Measurements from ENCODE around the gene CABP7. TPM values are rescaled to one million over a fixed set of nuclear protein-coding genes. Genes with fewer than 3 reads are reported as not detected.

The CABP7 gene
- total and polyA plus RNA-seq, 2 experiments from 2014 or later: 0.16 TPM; not detected in 1

GRCh38 chr22:29674121-29674520 is 45.7 kb upstream of the CABP7 start:
- H3K79me2 ChIP-seq: no peaks in the 10 kb centered on the region
- no peak for TF ChIP-seq EZH2phosphoT487 (IDR thresholded peaks at IDR 0.05; ENCODE audit: low read depth, severe bottlenecking, unreplicated experiment)
- TF ChIP-seq, protein P1, sequence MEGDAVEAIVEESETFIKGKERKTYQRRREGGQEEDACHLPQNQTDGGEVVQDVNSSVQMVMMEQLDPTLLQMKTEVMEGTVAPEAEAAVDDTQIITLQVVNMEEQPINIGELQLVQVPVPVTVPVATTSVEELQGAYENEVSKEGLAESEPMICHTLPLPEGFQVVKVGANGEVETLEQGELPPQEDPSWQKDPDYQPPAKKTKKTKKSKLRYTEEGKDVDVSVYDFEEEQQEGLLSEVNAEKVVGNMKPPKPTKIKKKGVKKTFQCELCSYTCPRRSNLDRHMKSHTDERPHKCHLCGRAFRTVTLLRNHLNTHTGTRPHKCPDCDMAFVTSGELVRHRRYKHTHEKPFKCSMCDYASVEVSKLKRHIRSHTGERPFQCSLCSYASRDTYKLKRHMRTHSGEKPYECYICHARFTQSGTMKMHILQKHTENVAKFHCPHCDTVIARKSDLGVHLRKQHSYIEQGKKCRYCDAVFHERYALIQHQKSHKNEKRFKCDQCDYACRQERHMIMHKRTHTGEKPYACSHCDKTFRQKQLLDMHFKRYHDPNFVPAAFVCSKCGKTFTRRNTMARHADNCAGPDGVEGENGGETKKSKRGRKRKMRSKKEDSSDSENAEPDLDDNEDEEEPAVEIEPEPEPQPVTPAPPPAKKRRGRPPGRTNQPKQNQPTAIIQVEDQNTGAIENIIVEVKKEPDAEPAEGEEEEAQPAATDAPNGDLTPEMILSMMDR (IDR thresholded peaks at IDR 0.05; ENCODE audit: poor library complexity): no peak
- no peak for TF ChIP-seq EZH2 (IDR thresholded peaks at IDR 0.05; ENCODE audit: borderline replicate concordance)
- no peaks in the 10 kb centered on the region for H3K9me3 ChIP-seq (ENCODE audit: low read depth)
- WGBS (ENCODE audit: low lambda C conversion rate, missing lambda C conversion rate): 96% methylated on average over 8 of the region's 8 CpGs
- H3K4me3 ChIP-seq: no peak overlapping the region
- no peak overlapping the region for H2AFZ ChIP-seq
- H3K4me2 ChIP-seq: no peak overlapping the region
- no peak overlapping the region for H3K27ac ChIP-seq
- DNase-seq (ENCODE audit: low spot score): no peak
- H3K36me3 ChIP-seq (replicated peaks; ENCODE audit: insufficient read depth, low read depth): no peaks in the 10 kb centered on the region
- no peaks in the 10 kb centered on the region for H3K27me3 ChIP-seq
- no peaks in the 10 kb centered on the region for H3K4me1 ChIP-seq (ENCODE audit: insufficient read depth)
- H4K20me1 ChIP-seq (ENCODE audit: insufficient read depth, poor library complexity, severe bottlenecking): no peaks in the 10 kb centered on the region
- no peaks in the 10 kb centered on the region for H3K9me2 ChIP-seq (replicated peaks; ENCODE audit: insufficient read depth)

GRCh38 chr22:29679316-29679715 is 40.5 kb upstream of the CABP7 start:
- WGBS (ENCODE audit: low lambda C conversion rate, missing lambda C conversion rate): 80% methylated on average over 1 of the region's 1 CpG
- H3K27ac ChIP-seq: no peak overlapping the region
- H2AFZ ChIP-seq: no peak overlapping the region
- TF ChIP-seq EZH2 (IDR thresholded peaks at IDR 0.05; ENCODE audit: borderline replicate concordance): no peak
- TF ChIP-seq EZH2phosphoT487 (IDR thresholded peaks at IDR 0.05; ENCODE audit: low read depth, severe bottlenecking, unreplicated experiment): no peak
- TF ChIP-seq, protein P1 (IDR thresholded peaks at IDR 0.05; ENCODE audit: poor library complexity): no peak
- no peak overlapping the region for H3K4me3 ChIP-seq
- H3K9me3 ChIP-seq (ENCODE audit: low read depth): no peaks in the 10 kb centered on the region
- no peaks in the 10 kb centered on the region for H3K9me2 ChIP-seq (replicated peaks; ENCODE audit: insufficient read depth)
- H3K79me2 ChIP-seq: no peaks in the 10 kb centered on the region
- no peaks in the 10 kb centered on the region for H4K20me1 ChIP-seq (ENCODE audit: insufficient read depth, poor library complexity, severe bottlenecking)
- H3K4me1 ChIP-seq (ENCODE audit: insufficient read depth): no peaks in the 10 kb centered on the region
- no peaks in the 10 kb centered on the region for H3K36me3 ChIP-seq (replicated peaks; ENCODE audit: insufficient read depth, low read depth)
- no peaks in the 10 kb centered on the region for H3K27me3 ChIP-seq
- H3K4me2 ChIP-seq: no peak overlapping the region
- no peak for DNase-seq (ENCODE audit: low spot score)

GRCh38 chr22:29683536-29683935 is 36.3 kb upstream of the CABP7 start:
- TF ChIP-seq, protein P1 (IDR thresholded peaks at IDR 0.05; ENCODE audit: poor library complexity): no peak
- TF ChIP-seq EZH2 (IDR thresholded peaks at IDR 0.05; ENCODE audit: borderline replicate concordance) (no peak), EZH2phosphoT487 (IDR thresholded peaks at IDR 0.05; ENCODE audit: low read depth, severe bottlenecking, unreplicated experiment) (no peak)
- H3K4me3 ChIP-seq: no peak overlapping the region
- no peak overlapping the region for H2AFZ ChIP-seq
- no peaks in the 10 kb centered on the region for H3K36me3 ChIP-seq (replicated peaks; ENCODE audit: insufficient read depth, low read depth)
- WGBS (ENCODE audit: low lambda C conversion rate, missing lambda C conversion rate): 96% methylated on average over 4 of the region's 4 CpGs
- H3K4me2 ChIP-seq: no peak overlapping the region
- no peaks in the 10 kb centered on the region for H3K9me2 ChIP-seq (replicated peaks; ENCODE audit: insufficient read depth)
- no peaks in the 10 kb centered on the region for H4K20me1 ChIP-seq (ENCODE audit: insufficient read depth, poor library complexity, severe bottlenecking)
- H3K9me3 ChIP-seq (ENCODE audit: low read depth): no peaks in the 10 kb centered on the region
- no peak overlapping the region for H3K27ac ChIP-seq
- DNase-seq (ENCODE audit: low spot score): no peak
- no peaks in the 10 kb centered on the region for H3K27me3 ChIP-seq
- H3K79me2 ChIP-seq: no peaks in the 10 kb centered on the region
- H3K4me1 ChIP-seq (ENCODE audit: insufficient read depth): no peaks in the 10 kb centered on the region

DNA sequence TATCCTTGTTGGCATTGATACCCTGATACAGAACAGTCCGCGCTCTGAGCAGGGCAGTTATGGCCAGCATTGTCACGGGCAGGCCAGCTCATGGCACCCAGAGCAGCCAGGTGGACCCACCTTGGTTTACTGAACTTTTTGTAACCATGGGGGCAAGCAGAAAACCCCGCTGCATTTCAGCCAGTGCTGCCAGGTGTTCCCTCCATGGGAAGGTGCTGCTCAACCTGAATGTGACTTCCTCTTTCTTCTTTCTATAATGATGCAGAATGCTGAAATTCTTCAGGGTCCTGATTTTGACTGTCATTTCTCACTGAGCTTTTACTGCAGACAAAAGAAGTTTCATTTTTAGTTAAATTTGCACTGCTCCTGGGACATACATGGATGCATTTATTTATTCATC is 35.6 kb upstream of the CABP7 start:
- no peaks in the 10 kb centered on the region for H3K36me3 ChIP-seq (replicated peaks; ENCODE audit: insufficient read depth, low read depth)
- 100% methylated on average over 4 of the region's 4 CpGs for WGBS (ENCODE audit: low lambda C conversion rate, missing lambda C conversion rate)

More for the DNA sequence above, 35.6 kb upstream of the CABP7 start:
- no peaks in the 10 kb centered on the region for H4K20me1 ChIP-seq (ENCODE audit: insufficient read depth, poor library complexity, severe bottlenecking)
- no peaks in the 10 kb centered on the region for H3K4me1 ChIP-seq (ENCODE audit: insufficient read depth)
- H3K9me3 ChIP-seq (ENCODE audit: low read depth): no peaks in the 10 kb centered on the region
- H3K4me2 ChIP-seq: no peak overlapping the region
- no peak for DNase-seq (ENCODE audit: low spot score)
- no peaks in the 10 kb centered on the region for H3K27me3 ChIP-seq
- no peaks in the 10 kb centered on the region for H3K9me2 ChIP-seq (replicated peaks; ENCODE audit: insufficient read depth)
- no peaks in the 10 kb centered on the region for H3K79me2 ChIP-seq
- no peak for TF ChIP-seq EZH2 (IDR thresholded peaks at IDR 0.05; ENCODE audit: borderline replicate concordance)
- no peak for TF ChIP-seq EZH2phosphoT487 (IDR thresholded peaks at IDR 0.05; ENCODE audit: low read depth, severe bottlenecking, unreplicated experiment)
- TF ChIP-seq, protein P1 (IDR thresholded peaks at IDR 0.05; ENCODE audit: poor library complexity): no peak
- no peak overlapping the region for H3K4me3 ChIP-seq
- H3K27ac ChIP-seq: no peak overlapping the region
- H2AFZ ChIP-seq: no peak overlapping the region
